DOHH2 (cell line): ENCODE measurements around the gene SLC9A8.

ENCODE experiments used
- H3F3A ChIP-seq: fragments of 200-600 bp; sonication (generic), shearing (Covaris generic); 2 replicates; pipeline ENCODE4 v1.6.0; 2016; ENCODE audit warnings: antibody characterized with exemption, mild to moderate bottlenecking; ENCODE audit not compliant: control insufficient read depth, insufficient read depth
- H3K27ac ChIP-seq: fragments of 200-600 bp; sonication (generic); 2 replicates; pipeline ENCODE4 v1.5.1; 2014; ENCODE audit warnings: low read depth, mild to moderate bottlenecking, low read length, moderate library complexity
- H3K27me3 ChIP-seq: fragments of 200-600 bp; sonication (generic); 2 replicates; pipeline ENCODE4 v1.6.1; 2014; ENCODE audit warnings: mild to moderate bottlenecking, low read length, mixed read lengths; ENCODE audit not compliant: control insufficient read depth
- H3K36me3 ChIP-seq: fragments of 200-600 bp; sonication (generic); 2 replicates; pipeline ENCODE4 v1.6.1; 2014; ENCODE audit warnings: mild to moderate bottlenecking, low read length, moderate library complexity, mixed read lengths; ENCODE audit not compliant: control insufficient read depth
- H3K4me1 ChIP-seq: fragments of 200-600 bp; sonication (generic); 2 replicates; pipeline ENCODE4 v1.6.1; 2014; ENCODE audit warnings: mild to moderate bottlenecking, low read length, mixed read lengths; ENCODE audit not compliant: control insufficient read depth
- H3K4me2 ChIP-seq: fragments of 200-600 bp; sonication (generic); 2 replicates; pipeline ENCODE4 v1.6.0; 2014; ENCODE audit warnings: mild to moderate bottlenecking, low read length, moderate library complexity
- H3K4me3 ChIP-seq: fragments of 200-600 bp; sonication (generic); 2 replicates; pipeline ENCODE4 v1.5.1; 2014; ENCODE audit warnings: mild to moderate bottlenecking, low read length, mixed read lengths
- H3K79me2 ChIP-seq: fragments of 200-600 bp; sonication (generic); 2 replicates; pipeline ENCODE4 v1.6.1; 2014; ENCODE audit warnings: mild to moderate bottlenecking, low read length, mixed read lengths; ENCODE audit not compliant: control insufficient read depth
- H3K9me2 ChIP-seq: fragments of 200-600 bp; sonication (generic); replicated peaks from 2 replicates; pipeline ENCODE4 v1.6.1; 2014; ENCODE audit warnings: mild to moderate bottlenecking, low read length, mixed read lengths; ENCODE audit not compliant: control insufficient read depth
- H3K9me3 ChIP-seq: fragments of 200-600 bp; sonication (generic); 2 replicates; pipeline ENCODE4 v1.6.1; 2014; ENCODE audit warnings: antibody characterized with exemption, low read length, mixed read lengths; ENCODE audit not compliant: control insufficient read depth, insufficient read depth
- H4K20me1 ChIP-seq: fragments of 200-600 bp; sonication (generic); 2 replicates; pipeline ENCODE4 v1.6.0; 2014; ENCODE audit warnings: low read depth, mild to moderate bottlenecking, antibody characterized with exemption, low read length, moderate library complexity; ENCODE audit not compliant: control insufficient read depth, insufficient read depth
- EZH2phosphoT487 ChIP-seq: fragments of 200-600 bp; sonication (generic); IDR thresholded peaks from 2 replicates; pipeline ENCODE4 v1.6.1; 2017; ENCODE audit warnings: borderline replicate concordance, mild to moderate bottlenecking, antibody characterized with exemption, low read length, moderate library complexity, mixed read lengths
- TF ChIP-seq, protein P1 (sequence below): fragments of 200-600 bp; sonication (generic); IDR thresholded peaks from one replicate; pipeline ENCODE4 v1.5.1; 2014; ENCODE audit warnings: antibody characterized with exemption, mild to moderate bottlenecking, low read depth, low read length; ENCODE audit not compliant: poor library complexity, severe bottlenecking

The SLC9A8 gene

GRCh38 chr20:49905415-49906091, 92.9 kb downstream of the SLC9A8 start:
- Histone ChIP-seq H3K79me2 (peaks cover 18% of the 10 kb centered on the region), H3K4me2 (no peak overlapping the region), H3K4me1 (no peaks in the 10 kb centered on the region), H3K4me3 (no peak overlapping the region), H3K27ac (no peak overlapping the region), H3K9me2 (no peaks in the 10 kb centered on the region), H3K36me3 (peaks cover 36% of the 10 kb centered on the region), H3K27me3 (no peaks in the 10 kb centered on the region), H3F3A (no peaks in the 10 kb centered on the region), H3K9me3 (no peaks in the 10 kb centered on the region), H4K20me1 (no peaks in the 10 kb centered on the region; the same call in 1 of the 2 replicates)
- TF ChIP-seq, protein P1, sequence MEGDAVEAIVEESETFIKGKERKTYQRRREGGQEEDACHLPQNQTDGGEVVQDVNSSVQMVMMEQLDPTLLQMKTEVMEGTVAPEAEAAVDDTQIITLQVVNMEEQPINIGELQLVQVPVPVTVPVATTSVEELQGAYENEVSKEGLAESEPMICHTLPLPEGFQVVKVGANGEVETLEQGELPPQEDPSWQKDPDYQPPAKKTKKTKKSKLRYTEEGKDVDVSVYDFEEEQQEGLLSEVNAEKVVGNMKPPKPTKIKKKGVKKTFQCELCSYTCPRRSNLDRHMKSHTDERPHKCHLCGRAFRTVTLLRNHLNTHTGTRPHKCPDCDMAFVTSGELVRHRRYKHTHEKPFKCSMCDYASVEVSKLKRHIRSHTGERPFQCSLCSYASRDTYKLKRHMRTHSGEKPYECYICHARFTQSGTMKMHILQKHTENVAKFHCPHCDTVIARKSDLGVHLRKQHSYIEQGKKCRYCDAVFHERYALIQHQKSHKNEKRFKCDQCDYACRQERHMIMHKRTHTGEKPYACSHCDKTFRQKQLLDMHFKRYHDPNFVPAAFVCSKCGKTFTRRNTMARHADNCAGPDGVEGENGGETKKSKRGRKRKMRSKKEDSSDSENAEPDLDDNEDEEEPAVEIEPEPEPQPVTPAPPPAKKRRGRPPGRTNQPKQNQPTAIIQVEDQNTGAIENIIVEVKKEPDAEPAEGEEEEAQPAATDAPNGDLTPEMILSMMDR = no peak
- no peak for TF ChIP-seq EZH2phosphoT487

- Histone ChIP-seq H3K79me2 (peaks cover 24% of the 10 kb centered on the region), H3K4me2 (no peak overlapping the region), H3K9me3 (no peaks in the 10 kb centered on the region), H4K20me1 (no peaks in the 10 kb centered on the region; the same call in 1 of the 2 replicates), H3K27me3 (no peaks in the 10 kb centered on the region), H3F3A (no peaks in the 10 kb centered on the region), H3K9me2 (no peaks in the 10 kb centered on the region), H3K4me1 (no peaks in the 10 kb centered on the region), H3K4me3 (no peak overlapping the region), H3K36me3 (peaks cover 38% of the 10 kb centered on the region), H3K27ac (no peak overlapping the region)
- no peak for TF ChIP-seq EZH2phosphoT487
- TF ChIP-seq, protein P1 = no peak
Observed at GRCh38 chr20:49906101-49906604, 93.5 kb downstream of the SLC9A8 start.

- Histone ChIP-seq H3K4me2 (no peak overlapping the region), H4K20me1 (no peaks in the 10 kb centered on the region; the same call in 1 of the 2 replicates), H3K4me1 (no peaks in the 10 kb centered on the region), H3K9me2 (no peaks in the 10 kb centered on the region), H3K27ac (no peak overlapping the region), H3K79me2 (peaks cover 28% of the 10 kb centered on the region), H3F3A (no peaks in the 10 kb centered on the region), H3K9me3 (no peaks in the 10 kb centered on the region), H3K36me3 (peaks cover 38% of the 10 kb centered on the region), H3K27me3 (no peaks in the 10 kb centered on the region), H3K4me3 (no peak overlapping the region)
- TF ChIP-seq, protein P1 = no peak
- no peak for TF ChIP-seq EZH2phosphoT487
Observed at GRCh38 chr20:49906615-49907154, 94.1 kb downstream of the SLC9A8 start.
